Bronchial epithelial cell (primary cell): ENCODE measurements around the gene KRTAP5-4. TPM values are rescaled to one million over a fixed set of nuclear protein-coding genes. Genes with fewer than 3 reads are reported as not detected.

Experiments used
- DNase-seq: peaks from one replicate; pipeline ENCODE4 v3.0.0-alpha.2; 2010; ENCODE audit warnings: low read depth
- FAIRE-seq: peaks from 2 replicates; lab custom pipeline; 2011; peaks lifted over from hg19 to GRCh38; lab: Jason Lieb, UNC
- H3K27me3 ChIP-seq: 2 replicates; pipeline ENCODE4 v1.5.1; 2011; ENCODE audit warnings: low read length; ENCODE audit not compliant: control insufficient read depth, insufficient read depth
- H3K36me3 ChIP-seq: 2 replicates; pipeline ENCODE4 v1.5.1; 2011; ENCODE audit warnings: low read length; ENCODE audit not compliant: control insufficient read depth, insufficient read depth
- H3K4me3 ChIP-seq: 2 replicates; pipeline ENCODE4 v1.5.1; 2011; ENCODE audit warnings: mild to moderate bottlenecking, low read depth, low read length, control low read depth
- CTCF ChIP-seq: IDR thresholded peaks from 2 replicates; pipeline ENCODE4 v1.5.1; 2011; ENCODE audit warnings: mild to moderate bottlenecking, moderate library complexity, low read length, control low read depth, inconsistent platforms; ENCODE audit not compliant: insufficient read depth, severe bottlenecking
- total RNA-seq: library from RNA; depleted of rRNA; stranded (reverse); fragments of >200 nt; gene quantifications from 2 replicates; pipeline ENCODE4 v1.2.1, GENCODE V29; 2014

KRTAP5-4 gene
- total RNA-seq, 1 donor from 2014 or later: not detected

DNA sequence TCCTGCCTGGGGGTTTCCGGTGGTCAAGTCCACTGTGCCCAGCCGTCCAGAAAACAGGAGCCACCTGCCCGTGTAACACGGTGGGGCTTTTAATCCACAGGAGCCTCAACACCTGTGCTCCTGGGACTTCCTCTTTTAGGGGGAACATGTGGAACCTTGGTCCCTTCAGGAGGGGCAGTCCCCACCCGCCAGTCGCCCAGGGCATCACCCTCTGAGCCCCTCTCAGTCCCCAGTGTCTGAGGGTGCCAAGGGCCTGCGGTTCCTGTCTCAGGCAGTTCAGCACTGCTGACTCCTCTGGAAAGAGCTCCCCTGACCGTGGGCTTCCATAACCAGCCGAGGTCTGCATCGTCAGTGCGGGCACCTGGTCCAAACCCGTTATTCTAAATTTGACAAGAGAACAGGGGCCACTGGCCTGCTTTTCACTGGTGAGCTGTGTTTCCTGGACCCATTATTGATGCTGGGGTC lies 23.5 kb upstream of the KRTAP5-4 start:
- no peaks in the 10 kb centered on the region for H3K27me3 ChIP-seq
- FAIRE-seq: no peak

GRCh38 chr11:1644601-1645356 lies 22.8 kb upstream of the KRTAP5-4 start:
- DNase-seq (no peak), FAIRE-seq (no peak)
- Histone ChIP-seq H3K36me3 (no peaks in the 10 kb centered on the region), H3K27me3 (peaks cover under 1% of the 10 kb centered on the region), H3K4me3 (no peak overlapping the region)
- TF ChIP-seq CTCF: no peak

More for the DNA sequence above, 23.5 kb upstream of the KRTAP5-4 start:
- no peak for TF ChIP-seq CTCF
- Histone ChIP-seq H3K36me3 (no peaks in the 10 kb centered on the region), H3K4me3 (no peak overlapping the region)
- DNase-seq: no peak

DNA sequence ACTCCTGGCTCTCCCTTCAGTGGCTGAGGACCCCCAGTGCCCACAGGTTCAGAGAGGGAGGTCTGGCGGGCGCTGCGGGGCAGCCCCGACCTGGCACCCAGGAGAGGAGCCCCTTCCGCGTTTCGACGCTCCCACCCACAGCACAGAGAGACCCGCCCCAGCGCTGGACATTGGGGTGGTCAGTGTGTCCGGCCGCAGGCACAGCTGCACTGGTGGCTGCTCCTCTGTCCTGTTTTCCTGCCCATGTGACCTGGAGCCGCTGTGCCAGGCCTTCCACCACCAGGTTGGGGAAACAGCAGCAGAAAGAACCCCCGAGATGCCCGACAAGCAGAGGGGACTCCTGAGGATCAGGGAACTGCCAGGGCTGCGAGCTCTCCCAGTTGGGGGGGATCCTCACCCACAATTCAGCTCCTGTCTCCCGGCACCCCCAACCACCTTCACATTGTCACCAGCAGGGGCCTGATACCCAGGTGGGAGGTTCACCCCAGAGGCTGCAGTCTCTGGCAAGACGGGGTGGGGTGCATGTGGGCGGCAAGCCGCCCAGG lies 21.3 kb upstream of the KRTAP5-4 start:
- Histone ChIP-seq H3K4me3 (no peak overlapping the region), H3K36me3 (no peaks in the 10 kb centered on the region), H3K27me3 (peaks cover 5% of the 10 kb centered on the region)
- DNase-seq (no peak), FAIRE-seq (no peak)
- TF ChIP-seq CTCF: no peak

DNA sequence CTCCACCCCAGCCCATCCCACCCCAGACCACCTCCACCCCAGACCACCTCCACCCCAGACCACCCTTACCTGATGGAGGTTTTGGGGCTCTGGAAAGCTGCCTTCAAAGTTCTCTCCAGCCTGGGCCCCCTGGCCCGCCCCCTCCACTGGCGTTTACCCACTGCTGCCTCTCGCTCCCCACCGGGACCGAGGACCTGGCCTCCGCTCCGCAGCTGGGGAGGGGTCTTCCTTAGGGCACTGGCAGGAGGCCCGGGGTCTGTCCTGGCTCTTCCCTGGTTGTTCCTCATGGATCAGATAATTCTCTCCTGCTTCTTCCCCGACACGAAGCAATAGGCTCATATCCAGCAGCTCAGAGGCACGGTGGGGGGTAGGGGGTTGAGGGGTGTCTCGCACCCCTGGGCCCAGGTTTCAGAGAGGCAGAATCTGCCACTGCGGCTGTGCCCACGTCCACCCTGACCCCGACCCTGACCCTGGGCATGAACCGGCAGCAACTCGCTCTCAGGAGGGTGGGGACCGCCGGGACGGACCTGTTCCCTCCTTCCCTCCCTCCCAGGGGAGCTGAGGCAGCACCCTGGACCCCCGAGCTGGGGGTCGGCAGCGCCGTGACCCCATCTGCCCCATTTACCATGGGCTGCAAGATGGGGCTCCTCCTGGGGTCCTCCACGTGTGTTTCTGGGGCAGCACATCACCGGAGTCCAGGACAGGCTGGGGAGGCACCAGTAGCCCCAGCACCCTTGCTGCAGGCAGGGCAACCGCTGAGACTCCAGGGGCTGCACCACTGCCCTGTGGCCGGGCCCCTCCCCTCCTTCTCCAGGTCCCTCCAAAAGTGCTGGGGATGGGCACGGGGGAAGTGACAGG lies 20.6 kb upstream of the KRTAP5-4 start:
- no peak for FAIRE-seq
- TF ChIP-seq CTCF: no peak
- DNase-seq: no peak
- Histone ChIP-seq H3K36me3 (no peaks in the 10 kb centered on the region), H3K4me3 (no peak overlapping the region), H3K27me3 (peaks cover 5% of the 10 kb centered on the region)

GRCh38 chr11:1641096-1641495 lies 19.2 kb upstream of the KRTAP5-4 start:
- no peaks in the 10 kb centered on the region for H3K36me3 ChIP-seq
- DNase-seq: no peak
- H3K4me3 ChIP-seq: no peak overlapping the region
- no peak for FAIRE-seq
- TF ChIP-seq CTCF: no peak
- peaks cover 5% of the 10 kb centered on the region for H3K27me3 ChIP-seq
